ENCODE results near the gene CCNY.

Gene CCNY

DNA sequence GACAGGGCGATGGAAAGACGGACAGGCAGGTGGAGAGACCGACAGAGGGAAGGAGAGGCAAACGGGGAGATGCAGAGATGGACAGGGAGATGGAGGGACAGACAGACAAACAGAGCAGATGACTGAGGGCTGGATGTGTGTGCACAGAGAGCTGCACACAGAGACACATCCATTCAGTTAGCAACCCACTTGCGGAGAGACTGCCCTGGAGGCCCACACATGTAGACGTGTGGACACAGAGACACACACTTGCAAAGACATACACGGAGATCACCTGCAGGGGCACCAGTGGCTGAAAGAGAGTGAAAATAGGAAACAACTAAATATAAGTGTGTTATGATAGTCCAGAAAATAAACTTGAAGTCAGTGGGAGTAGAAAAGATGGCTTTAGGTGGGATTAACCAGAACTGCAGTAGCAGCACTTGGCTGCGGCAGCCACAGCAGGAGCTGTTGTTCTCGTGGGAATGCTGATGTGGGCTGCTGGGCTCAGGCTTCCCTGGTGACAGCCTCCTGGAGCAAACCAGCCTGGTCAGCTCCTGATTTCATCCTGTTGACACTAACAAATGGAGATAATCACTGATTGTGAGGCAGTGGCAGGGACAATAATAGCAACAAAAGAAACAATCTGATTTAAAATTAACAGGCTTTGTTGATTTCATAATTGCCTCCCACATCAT lies 134.1 kb downstream of the CCNY start:
- TF ChIP-seq, protein P1, sequence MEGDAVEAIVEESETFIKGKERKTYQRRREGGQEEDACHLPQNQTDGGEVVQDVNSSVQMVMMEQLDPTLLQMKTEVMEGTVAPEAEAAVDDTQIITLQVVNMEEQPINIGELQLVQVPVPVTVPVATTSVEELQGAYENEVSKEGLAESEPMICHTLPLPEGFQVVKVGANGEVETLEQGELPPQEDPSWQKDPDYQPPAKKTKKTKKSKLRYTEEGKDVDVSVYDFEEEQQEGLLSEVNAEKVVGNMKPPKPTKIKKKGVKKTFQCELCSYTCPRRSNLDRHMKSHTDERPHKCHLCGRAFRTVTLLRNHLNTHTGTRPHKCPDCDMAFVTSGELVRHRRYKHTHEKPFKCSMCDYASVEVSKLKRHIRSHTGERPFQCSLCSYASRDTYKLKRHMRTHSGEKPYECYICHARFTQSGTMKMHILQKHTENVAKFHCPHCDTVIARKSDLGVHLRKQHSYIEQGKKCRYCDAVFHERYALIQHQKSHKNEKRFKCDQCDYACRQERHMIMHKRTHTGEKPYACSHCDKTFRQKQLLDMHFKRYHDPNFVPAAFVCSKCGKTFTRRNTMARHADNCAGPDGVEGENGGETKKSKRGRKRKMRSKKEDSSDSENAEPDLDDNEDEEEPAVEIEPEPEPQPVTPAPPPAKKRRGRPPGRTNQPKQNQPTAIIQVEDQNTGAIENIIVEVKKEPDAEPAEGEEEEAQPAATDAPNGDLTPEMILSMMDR (IDR thresholded peaks at IDR 0.05) = no peak

DNA sequence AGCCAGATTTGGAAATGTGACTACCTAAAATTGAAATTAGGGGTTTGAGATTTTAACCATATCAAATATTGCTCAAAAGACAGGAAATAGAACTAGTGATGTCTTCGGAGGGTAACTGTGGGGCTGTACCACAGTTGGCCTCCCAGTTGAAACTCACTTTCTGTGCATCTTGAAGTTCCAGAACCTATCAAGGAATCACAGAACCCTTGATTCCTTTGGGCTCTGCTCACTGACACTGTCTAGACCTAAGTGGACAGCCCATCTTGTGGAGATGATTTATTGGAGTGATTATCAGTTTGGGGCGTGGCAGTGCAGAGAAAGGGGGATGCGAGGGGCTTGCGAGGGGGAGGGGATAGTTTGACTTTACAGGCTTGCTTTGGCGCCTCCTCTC lies 134.6 kb downstream of the CCNY start:
- TF ChIP-seq, protein P1 (IDR thresholded peaks at IDR 0.05) = no peak

DNA sequence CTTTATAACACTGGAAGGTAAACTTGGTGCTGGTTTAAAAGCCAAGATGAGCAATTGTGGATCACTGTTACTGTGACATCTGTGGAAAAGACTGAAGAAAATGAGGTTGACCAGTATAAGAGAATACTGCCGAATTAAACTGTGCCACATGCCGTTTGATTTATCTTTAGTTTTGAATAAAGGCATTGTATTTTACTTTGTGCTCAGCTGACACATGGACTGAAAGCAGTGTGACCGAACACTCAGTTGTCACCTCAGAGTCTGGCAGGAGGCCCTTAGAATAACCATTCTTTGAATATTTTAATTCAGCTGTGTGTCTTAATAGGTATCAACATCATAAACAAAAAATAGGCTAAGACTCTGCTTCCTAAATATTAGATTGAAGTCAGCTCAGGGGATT lies 135.1 kb downstream of the CCNY start:
- TF ChIP-seq, protein P1 (IDR thresholded peaks at IDR 0.05) = no peak

DNA sequence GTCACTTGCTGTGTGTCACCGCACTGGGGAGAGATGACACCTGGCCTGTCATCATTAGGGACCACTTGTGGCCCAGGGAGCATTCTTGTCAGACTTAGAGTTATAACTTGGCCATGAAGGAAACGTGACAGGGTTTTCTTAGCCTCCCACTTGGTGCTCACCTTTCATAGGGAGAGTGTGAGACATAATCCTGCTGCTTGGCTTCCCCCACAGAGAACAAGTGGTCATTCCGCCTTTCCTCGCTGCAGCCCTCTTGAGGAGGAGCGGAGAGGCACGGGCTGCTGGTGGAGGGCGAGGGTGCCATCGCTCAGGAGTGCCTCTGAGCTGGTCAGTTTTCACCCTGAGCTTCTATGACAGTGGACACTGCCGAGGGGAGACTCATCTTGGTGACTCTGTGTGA lies 143.8 kb downstream of the CCNY start:
- TF ChIP-seq, protein P1 (IDR thresholded peaks at IDR 0.05) = no peak

DNA sequence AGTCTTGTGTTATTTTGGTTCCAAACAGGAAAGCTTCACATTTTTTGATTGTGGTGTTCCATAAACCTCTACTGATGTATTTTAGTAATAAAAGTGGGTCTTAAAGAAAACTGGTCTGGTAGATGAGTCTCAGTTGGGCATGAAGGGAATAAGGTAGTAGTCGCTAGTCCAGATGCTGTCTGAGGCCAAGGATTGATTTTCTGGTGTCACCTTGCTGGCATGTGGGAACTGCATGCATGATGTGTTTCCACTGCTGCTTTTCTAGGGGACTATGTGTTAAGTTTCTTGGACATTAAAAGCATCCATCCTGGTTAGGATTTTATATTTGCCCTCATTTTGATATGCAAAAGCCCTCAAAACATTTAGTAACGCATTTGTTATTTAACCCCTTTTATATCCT lies 145.1 kb downstream of the CCNY start:
- TF ChIP-seq, protein P1 (IDR thresholded peaks at IDR 0.05) = no peak

DNA sequence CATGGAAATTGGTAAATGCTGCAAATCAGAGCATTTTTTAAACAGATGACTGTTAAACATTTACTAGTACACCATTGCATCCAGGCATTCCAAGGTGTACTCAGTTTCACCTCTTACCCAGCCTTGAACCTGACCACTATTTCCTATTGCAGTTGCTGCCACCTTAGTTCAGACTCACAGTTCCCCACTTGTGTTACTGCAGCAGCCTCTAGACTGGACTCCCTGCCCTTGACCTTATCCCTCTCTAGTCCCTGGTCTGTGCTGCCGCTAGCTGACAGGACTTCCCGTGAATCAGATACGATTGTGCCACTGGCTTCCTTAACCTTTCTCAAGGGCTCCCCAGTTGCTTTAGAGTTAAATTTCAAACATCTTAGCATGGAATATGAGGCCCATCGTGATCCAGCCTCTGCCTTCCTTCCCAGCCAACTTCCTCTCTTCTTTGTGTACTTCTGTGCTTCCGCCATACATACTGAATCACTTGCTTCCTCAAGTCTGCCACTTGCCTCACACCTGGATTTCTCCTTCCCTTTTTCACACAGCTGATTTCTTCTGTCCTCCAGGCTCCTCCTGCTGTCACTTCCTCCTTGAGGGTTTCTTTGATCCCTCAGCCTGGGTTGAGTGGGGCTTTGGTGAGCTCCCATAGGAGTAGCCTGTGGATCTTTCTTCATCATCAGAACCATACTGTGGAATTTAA lies 150.1 kb downstream of the CCNY start:
- TF ChIP-seq, protein P1 (IDR thresholded peaks at IDR 0.05) = no peak

DNA sequence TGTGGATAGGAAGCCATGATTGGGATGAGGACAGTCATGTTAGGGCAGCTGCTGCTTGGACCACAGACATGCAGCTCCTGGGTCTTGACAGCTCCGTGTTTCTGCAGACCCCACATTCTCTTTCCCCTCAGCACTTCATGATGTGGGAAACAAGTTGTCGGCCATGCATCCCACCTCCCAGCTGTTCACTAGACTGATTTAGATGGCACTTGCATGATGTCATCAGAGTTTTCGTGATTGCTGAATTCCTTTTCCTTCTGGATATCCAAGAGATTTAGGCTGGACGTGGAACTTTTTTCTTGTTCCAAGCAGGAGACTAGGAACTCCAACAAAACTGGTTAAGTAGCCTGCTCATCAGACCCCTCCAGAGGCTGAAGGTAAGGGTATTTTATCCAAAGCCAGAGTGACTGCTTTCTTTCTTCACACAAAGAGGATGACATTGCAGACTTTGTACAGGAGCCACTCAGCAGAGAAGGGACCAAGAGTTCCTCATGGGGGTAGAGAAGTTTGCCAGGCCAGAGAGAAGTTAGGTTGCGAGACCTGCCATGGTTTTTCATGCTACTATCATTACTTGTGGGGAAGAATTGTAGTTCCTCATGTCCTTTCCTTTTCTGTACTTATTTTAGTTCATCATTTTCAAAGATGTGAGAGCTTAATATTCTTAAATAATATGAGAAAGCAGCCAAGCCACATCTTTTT lies 151.2 kb downstream of the CCNY start:
- TF ChIP-seq, protein P1 (IDR thresholded peaks at IDR 0.05) = no peak

Data from LNCAP (cell line).